IPS-NIHi7 (cell line): Measurements from ENCODE around the gene GGCX.
"Not testable (repeated sequence)": the region's sequence is repeated elsewhere in the genome, so short reads cannot be mapped to it uniquely, and the experiment has no call there.

Experiments
- DNase-seq: peaks from one replicate; pipeline ENCODE4 v3.0.0; 2012; ENCODE audit warnings: mixed read lengths; ENCODE audit errors: extremely low spot score

GGCX gene

DNA sequence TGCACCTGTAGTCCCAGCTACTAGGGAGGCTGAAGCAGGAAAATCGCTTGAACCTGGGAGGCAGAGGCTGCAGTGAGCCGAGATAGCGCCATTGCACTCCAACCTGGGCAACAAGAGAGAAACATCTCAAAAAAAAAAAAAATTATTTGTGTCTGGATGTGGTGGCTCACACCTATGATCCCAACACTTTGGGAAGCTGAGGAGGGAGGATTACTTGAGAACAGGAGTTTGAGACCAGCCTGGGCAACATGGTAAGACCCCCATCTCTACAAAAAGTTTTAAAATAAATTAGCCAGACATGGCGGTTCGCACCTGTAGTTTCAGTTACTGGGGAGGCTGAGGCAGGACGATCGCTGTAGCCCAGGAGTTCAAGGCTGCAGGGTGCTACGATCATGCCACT lies 14.4 kb upstream of the GGCX start:
- no peak for DNase-seq

DNA sequence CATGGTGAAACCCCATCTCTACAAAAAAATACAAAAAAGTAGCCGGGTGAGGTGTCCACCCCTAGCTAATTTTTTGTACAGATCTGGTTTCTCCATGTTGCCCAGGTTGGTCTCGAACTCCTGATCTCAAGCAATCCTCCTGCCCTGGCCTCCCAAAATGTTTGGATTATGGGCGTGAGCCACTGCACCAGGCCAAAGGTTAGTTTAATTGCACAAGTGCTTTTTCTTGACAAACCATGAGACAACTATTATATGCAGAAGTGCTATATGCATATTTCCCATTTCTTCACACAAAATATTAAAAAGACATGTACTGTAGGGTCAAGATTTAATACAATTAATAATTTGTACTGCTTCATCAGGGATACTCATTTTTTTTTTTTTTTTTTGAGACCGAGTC lies 5.0 kb upstream of the GGCX start:
- no peak for DNase-seq

DNA sequence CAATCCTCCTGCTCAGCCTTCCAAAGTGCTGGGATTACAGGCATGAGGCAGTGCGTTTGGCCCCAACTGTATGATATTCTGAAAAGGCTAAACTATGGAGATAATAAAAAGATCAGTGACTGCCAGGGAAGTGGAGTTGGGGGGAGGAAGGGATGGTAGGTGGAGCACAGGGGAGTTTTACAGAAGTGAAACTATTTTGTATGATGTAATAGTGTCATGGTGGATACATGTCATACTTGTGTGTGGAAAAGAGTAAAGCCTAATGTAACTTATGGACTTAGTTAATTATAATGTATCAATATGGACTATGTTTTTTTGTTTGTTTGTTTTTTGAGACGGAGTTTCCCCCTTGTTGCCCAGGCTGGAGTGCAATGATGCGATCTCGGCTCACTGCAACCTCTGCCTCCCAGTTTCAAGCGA lies 2.9 kb upstream of the GGCX start:
- no peak for DNase-seq

DNA sequence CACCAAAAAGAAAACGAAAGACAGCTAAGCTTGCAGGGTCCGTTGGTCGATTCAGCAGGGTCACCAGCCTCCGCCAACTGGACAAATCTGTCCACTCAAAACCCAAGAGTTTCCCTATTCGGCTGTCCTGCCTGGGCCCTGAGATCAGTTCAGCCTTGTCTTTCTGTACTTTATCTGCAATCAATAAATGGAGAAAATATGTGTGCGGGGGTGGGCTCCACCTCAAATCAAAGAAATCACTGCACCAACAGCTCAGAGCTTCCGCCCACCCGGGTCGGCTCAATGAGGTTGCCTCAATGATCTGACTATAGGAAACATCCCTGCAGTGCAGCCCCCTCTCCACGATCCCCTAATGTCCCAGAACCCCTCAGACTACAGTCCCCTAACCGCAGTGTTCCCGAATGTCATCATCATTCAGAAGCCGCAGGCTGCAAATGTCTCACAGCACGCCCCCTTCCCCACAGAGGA lies 447 bp downstream of the GGCX start:
- no peak for DNase-seq

GRCh38 chr2:85560403-85560726 lies 928 bp downstream of the GGCX start:
- not testable (repeated sequence) for DNase-seq

- no peak for DNase-seq
These were observed 3.1 kb downstream of the GGCX start for GRCh38 chr2:85558160-85558559.

DNA sequence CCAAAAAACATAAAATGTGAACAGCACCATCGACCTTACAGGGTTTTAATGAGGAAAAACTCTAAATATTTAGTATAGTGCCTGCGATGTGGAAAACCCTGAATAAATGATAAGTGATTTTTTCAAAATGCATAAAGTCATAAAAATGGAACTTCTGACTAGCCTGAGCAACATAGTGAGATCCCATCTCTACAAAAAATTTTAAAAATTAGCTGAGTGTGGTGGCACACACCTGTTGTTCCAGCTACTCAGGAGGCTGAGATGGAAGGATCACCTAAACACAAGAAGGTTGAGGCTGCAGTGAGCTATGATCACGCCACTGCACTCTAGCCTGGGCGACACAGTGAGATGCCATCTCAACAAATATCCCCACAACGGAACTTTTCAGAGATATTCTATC lies 4.2 kb downstream of the GGCX start:
- no peak for DNase-seq

- no peak for DNase-seq
These were observed 6.2 kb downstream of the GGCX start for GRCh38 chr2:85554980-85555612.

DNA sequence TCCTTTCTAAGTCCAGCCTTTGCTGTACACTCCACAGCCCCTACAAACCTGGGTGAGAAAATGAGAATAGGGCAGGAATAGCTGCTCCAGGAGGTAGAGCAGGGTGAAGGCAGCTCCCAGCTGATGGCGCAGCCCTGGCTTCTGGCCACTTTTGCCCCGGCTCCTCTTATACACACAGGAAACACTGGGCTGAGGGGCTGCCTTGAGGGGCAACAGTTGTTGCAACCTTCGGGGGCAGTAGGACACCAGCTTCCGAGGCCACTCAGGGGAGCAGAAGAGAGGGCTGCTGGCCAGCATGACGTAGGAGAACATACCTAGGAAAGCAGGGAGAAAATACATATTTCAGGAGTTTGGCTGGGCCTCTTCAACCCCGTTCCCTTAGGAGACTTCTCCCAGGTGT lies 8.1 kb downstream of the GGCX start:
- DNase-seq: no peak

GRCh38 chr2:85551698-85552678 lies 9.3 kb downstream of the GGCX start:
- DNase-seq: peak; percentile 73

DNA sequence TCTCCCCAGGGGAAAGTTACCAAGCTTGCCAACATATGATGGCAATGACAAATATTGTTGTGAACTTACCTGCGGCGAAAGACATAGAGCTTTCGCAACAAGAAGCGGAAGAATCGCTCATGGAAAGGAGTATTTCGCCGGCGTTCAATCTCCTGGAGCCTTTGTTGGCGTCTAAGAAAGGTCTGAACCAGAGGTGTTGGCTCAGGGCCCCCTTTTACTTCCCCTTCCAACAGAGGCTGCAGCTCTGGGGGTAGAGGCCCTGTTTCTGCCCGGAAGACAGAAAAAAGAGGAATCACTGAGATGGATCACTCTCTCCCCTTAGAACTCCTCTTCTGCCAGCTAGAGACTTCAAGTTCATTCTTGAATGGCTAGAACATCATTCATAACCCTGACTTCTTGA lies 10.8 kb downstream of the GGCX start:
- no peak for DNase-seq

GRCh38 chr2:85549826-85550225 lies 11.5 kb downstream of the GGCX start:
- DNase-seq: no peak

DNA sequence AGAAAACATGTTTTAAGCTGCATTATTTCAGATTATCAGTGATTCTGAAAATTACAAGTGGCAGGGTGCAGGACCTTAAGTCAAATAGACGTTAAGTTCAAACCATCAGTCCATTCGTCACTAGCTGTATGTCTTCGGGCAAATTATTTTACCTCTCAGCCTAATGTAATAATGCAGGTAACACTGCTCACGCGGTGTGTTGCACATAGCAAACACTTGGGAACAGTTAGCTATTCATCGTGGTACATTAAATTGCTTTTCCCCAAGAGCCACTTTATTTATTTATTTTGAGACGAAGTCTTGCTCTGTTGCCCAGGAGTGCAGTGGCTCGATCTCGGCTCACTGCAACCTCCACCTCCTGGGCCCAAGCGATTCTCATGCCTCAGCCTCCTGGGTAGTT lies 12.2 kb downstream of the GGCX start:
- no peak for DNase-seq

DNA sequence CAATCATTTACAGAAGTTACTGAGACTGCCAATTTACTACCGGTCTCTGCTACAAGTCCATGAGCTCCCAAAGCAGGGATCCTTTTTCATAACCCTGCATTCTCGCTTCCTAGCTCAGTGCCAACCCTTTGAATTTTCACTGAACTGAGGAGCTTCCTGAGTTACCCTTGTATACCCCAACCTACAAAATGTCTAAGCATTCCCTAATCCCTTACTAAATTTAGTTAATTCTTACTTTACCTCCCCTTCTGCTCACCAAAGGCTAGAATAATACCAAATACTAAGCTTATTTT lies 12.7 kb downstream of the GGCX start:
- DNase-seq: no peak

- no peak for DNase-seq
These were observed 13.3 kb downstream of the GGCX start for GRCh38 chr2:85547859-85548607.

DNA sequence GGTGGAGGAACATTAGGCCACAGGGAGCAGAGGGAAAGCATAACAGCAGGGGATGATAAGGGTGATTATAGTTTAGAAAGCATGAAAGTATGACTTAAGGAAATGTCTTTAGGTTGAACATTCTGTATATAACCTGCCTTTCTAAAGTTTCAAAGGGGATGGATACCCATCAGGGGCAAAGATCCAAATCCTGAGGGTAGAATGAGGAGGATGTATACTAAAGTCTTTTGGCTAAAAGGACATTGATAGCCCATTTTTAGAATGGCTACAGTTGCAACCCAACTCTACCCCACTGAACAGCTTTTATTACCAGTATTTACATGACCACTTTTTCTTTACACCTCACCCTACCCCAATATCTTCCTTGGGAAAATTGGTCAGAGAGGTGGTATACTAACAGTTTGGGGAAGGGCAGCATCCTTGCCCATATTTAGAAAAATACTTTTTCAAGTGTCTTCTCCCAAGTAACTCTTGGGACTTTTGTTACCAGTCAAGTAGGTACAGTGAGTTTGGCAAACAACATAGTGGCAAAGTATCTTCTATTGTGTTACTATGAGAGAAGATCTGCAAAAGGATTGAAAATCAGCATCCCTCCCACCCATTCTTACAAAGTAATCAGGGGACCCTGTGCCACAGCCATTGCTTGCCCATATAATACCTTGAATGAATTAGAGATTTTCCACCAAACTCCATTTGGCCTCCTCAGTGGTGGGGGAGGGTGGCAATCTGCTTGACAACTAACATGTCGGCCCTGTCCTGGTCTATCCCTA lies 14.0 kb downstream of the GGCX start:
- DNase-seq: no peak

DNA sequence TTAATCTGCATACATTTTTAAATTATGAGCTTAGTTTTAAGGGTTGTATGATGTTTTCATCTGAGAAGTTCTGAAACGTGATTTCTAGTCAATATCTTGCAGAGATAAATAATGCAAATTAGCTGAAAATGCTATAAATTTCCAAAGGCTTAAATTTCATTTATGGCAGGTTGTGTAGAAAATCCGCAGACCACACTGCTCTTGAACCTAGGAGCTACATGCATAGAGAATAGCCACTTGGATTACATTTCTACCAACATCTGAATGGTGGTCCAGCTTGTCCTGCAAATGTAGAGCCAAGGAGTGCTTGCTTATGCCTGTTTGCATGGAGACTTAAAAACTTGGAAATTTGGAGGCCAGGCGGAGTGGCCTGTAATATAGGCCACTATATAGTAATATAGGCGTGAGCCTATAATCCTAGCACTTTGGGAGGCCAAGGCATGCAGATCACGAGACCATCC lies 15.5 kb downstream of the GGCX start:
- no peak for DNase-seq

DNA sequence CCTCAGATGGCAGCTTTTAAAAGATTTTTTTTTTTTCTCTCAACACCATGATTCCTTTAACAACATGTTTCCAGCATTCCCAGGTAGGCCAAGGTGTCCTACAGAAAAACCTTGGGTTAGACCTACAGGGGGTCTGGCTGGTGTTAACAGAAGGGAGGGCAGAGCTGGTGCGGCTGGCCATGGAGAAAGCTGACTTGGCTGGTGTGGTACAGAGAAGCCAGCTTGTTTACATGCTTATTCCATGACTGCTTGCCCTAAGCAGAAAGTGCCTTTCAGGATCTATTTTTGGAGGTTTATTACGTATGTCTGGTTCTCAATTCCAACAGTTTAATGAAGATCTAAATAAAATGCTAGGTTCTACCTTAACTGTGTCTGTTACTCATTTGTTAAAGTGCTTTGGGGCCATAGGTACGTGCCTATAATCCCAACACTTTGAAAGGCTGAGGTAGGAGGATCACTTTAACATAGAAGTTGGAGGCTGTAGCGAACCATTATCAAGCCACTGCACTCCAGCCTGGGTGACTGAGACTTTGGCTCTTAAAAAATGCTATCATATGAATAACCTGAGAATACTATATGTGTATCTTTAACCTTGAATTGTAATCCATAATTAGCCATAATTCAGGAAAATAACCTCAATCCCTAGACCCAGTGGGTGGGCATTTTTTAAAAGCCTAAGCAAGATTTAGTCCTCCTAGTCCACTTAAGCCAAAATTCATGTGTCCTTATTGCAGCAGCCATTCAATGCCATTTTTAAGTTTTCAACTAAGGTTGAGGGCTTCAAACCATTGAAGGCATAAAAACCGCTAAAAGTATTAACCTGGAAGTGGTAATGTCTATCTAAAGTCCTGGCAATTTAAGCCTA lies 16.1 kb downstream of the GGCX start:
- not testable (repeated sequence) for DNase-seq

- not testable (repeated sequence) for DNase-seq
These were observed 17.0 kb downstream of the GGCX start for GRCh38 chr2:85544254-85544691.

DNA sequence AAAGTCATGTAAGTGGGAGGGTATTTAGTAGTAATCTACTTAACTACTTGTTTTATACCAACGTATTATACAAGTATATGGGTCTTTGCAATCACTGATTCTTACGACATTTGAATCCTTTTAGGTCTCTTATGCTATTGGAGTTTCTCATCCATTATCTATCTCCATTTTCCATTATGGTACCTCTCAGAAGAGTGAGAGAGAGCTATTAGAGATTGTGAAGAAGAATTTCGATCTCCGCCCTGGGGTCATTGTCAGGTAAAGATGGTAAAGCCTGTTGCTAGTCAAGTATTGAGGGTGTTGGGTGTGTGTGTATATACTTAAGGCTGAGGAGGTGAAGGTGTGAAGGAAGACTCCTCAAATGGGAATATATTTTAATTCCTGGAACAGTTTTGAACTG lies 18.5 kb downstream of the GGCX start:
- no peak for DNase-seq
